Suprapubic skin (tissue), 3 donors: ENCODE results near the gene EI24.

ENCODE experiments used
- CTCF ChIP-seq, 2 donors: fragments of 200-600 bp in 1 of 2; fragments of 450-650 bp in 1 of 2; sonication (generic) in 1 of 2; IDR thresholded peaks; one replicate each; pipeline ENCODE4 v1.5.1; 2016 to 2019; ENCODE audit warnings: antibody characterized with exemption in 2 of 2, mild to moderate bottlenecking in 1 of 2, moderate library complexity in 1 of 2
- POLR2A ChIP-seq, 2 donors: fragments of 450-650 bp; IDR thresholded peaks; one replicate each; pipeline ENCODE4 v1.6.1; 2017; ENCODE audit warnings: antibody characterized with exemption in 2 of 2, mild to moderate bottlenecking in 2 of 2, moderate library complexity in 2 of 2

GRCh38 chr11:125621995-125622394 lies 52.7 kb downstream of the EI24 start:
- no peak for TF ChIP-seq POLR2A (IDR thresholded peaks at IDR 0.05)
- TF ChIP-seq CTCF (IDR thresholded peaks at IDR 0.05): no peak
